ENCODE results near the gene GPR78.
"Not testable (repeated sequence)": the region's sequence is repeated elsewhere in the genome, so short reads cannot be mapped to it uniquely, and the experiment has no call there.

Gene GPR78

DNA sequence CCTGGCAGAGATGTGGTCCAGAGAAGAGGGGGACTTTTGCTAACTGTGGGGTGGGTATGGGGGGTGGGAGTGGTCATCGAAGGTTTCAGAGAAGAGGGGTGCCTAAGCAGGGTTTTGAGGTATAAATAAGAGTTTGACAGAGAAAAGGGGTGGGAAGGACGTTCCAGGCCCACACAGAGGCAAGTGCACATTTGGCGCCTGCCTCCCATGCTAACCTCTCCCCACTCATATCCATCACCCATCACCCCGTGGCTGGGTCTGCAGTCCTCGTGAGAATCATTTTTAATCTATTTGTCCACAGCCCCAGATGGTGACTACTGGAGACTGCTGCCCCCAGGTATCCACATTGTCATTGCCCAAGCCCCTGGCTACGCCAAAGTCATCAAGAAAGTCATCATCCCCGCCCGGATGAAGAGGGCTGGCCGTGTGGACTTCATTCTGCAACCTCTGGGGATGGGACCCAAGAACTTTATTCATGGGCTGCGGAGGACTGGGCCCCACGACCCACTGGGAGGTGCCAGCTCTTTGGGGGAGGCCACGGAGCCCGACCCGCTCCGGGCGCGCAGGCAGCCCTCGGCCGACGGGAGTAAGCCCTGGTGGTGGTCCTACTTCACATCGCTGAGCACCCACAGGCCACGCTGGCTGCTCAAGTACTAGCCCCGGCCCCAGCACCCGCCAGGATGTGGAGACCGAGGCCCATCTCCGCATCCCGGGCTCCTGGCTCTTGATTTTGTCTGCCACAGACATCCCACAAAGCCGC, 38.9 kb downstream of the GPR78 start:
- Mint-ChIP-seq H3K4me1 (peaks cover 9% of the 10 kb centered on the region), H3K27ac (no peak overlapping the region), H3K27me3 (no peaks in the 10 kb centered on the region), H3K9me3 (no peaks in the 10 kb centered on the region), H3K4me3 (no peak overlapping the region)
- DNase-seq (no peak), ATAC-seq (no peak)

DNA sequence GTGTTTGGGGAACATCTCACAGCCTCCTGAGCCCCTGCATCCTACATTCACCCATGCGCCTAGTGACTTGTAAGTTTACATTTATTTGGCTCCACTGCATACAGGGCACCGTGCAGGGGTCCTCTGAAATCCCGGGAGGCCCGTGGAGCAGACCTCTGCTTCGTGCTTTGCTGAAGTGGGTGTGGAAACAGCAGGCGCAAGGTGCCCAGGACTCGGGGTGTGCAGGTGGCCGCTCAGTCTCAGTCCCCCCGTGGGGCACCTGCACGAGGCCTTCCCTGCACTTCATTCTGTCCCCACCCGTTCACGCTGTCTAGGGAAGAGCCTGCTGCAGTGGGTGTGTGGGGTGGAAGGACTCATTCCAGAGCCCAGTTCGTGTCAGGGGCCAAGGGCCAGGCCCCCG, 40.9 kb downstream of the GPR78 start:
- H3K27me3 Mint-ChIP-seq, H3K4me3 Mint-ChIP-seq, H3K9me3 Mint-ChIP-seq, H3K27ac Mint-ChIP-seq, DNase-seq, H3K4me1 Mint-ChIP-seq: not testable (repeated sequence)
- ATAC-seq, result peak; percentile 53

DNA sequence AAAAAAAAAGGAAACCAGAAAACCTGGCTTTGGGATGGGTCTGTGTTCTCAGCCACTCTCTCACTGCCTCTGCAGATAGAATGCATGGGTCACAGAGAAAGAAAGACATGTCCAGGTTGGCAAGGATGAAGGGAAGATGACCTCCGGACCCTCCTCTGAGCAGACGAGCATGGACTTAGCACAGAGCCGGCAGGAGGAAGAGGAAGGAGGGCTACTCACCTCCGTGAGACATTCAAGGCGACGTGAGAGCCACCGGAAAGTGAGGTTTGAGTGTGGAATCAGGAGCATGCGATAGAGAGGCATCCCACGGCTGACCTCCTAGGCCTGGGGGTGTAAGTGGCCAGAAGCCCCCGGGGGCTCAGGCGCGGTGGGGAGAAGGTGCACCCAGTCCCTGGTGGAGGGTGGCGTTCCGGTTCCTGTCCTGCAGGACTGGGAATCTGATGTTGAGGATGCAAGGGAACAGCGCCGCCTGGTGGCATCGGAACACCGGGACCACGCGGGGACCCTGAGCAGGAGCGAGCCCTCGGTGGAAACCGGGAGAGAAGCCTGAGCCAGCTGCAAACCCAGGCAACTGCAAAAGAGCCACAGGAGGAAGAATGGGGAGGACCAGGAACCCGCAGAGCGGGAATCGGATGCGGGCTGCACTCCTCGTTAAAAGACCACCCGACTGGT, 44.5 kb downstream of the GPR78 start:
- not testable (repeated sequence) for H3K4me3 Mint-ChIP-seq, H3K27me3 Mint-ChIP-seq, H3K4me1 Mint-ChIP-seq, H3K27ac Mint-ChIP-seq, DNase-seq, H3K9me3 Mint-ChIP-seq
- peak; percentile 22 for ATAC-seq

DNA sequence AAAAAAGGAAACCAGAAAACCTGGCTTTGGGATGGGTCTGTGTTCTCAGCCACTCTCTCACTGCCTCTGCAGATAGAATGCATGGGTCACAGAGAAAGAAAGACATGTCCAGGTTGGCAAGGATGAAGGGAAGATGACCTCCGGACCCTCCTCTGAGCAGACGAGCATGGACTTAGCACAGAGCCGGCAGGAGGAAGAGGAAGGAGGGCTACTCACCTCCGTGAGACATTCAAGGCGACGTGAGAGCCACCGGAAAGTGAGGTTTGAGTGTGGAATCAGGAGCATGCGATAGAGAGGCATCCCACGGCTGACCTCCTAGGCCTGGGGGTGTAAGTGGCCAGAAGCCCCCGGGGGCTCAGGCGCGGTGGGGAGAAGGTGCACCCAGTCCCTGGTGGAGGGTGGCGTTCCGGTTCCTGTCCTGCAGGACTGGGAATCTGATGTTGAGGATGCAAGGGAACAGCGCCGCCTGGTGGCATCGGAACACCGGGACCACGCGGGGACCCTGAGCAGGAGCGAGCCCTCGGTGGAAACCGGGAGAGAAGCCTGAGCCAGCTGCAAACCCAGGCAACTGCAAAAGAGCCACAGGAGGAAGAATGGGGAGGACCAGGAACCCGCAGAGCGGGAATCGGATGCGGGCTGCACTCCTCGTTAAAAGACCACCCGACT, 50.2 kb downstream of the GPR78 start:
- peak; percentile 30 for ATAC-seq
- H3K4me3 Mint-ChIP-seq, H3K27me3 Mint-ChIP-seq, H3K27ac Mint-ChIP-seq, H3K9me3 Mint-ChIP-seq, H3K4me1 Mint-ChIP-seq, DNase-seq: not testable (repeated sequence)

DNA sequence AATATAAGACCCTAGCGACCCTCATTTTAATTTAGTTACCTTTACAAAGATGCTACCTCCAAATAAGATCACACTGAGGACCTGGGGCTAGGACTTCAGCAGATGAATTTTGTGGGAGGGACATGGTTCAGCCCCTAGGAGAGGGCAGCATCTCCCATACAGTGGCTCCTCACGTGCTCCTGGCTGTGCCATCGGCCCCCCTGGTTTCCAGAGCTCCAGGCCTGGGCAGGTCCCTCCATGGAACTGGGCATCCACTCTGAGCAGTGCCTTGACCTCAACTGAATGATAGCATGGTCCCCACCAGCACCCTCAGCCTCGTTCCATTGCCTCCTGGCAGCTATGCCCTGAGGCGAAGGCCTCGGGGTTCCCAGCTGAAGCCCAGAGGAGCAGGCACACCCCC, 51.7 kb downstream of the GPR78 start:
- DNase-seq, H3K27ac Mint-ChIP-seq, H3K4me1 Mint-ChIP-seq, H3K9me3 Mint-ChIP-seq, H3K27me3 Mint-ChIP-seq, H3K4me3 Mint-ChIP-seq: not testable (repeated sequence)
- ATAC-seq, result peak; percentile 16

DNA sequence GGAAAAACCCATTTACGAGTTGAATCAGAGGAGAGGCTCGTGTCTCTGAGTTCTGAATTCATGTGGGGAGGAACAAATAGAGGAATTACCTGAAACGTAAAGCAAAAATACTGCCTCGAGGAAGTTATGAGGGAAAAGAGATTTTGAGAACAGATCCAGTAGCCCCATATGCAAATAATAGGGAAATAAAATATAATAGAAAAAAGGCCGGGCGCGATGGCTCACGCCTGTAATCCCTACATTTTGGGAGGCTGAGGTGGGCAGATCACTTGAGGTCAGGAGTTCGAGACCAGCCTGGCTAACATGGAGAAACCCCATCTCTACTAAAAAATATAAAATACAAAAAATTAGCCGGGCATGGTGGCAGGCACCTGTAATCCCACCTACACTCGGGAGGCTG, 54.6 kb downstream of the GPR78 start:
- not testable (repeated sequence) for H3K9me3 Mint-ChIP-seq, ATAC-seq, H3K27ac Mint-ChIP-seq, DNase-seq, H3K4me3 Mint-ChIP-seq, H3K4me1 Mint-ChIP-seq
- peaks cover 14% of the 10 kb centered on the region for H3K27me3 Mint-ChIP-seq

DNA sequence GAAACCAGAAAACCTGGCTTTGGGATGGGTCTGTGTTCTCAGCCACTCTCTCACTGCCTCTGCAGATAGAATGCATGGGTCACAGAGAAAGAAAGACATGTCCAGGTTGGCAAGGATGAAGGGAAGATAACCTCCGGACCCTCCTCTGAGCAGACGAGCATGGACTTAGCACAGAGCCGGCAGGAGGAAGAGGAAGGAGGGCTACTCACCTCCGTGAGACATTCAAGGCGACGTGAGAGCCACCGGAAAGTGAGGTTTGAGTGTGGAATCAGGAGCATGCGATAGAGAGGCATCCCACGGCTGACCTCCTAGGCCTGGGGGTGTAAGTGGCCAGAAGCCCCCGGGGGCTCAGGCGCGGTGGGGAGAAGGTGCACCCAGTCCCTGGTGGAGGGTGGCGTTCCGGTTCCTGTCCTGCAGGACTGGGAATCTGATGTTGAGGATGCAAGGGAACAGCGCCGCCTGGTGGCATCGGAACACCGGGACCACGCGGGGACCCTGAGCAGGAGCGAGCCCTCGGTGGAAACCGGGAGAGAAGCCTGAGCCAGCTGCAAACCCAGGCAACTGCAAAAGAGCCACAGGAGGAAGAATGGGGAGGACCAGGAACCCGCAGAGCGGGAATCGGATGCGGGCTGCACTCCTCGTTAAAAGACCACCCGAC, 55.8 kb downstream of the GPR78 start:
- not testable (repeated sequence) for DNase-seq, H3K9me3 Mint-ChIP-seq, H3K4me1 Mint-ChIP-seq, H3K27ac Mint-ChIP-seq, H3K4me3 Mint-ChIP-seq
- H3K27me3 Mint-ChIP-seq, result peaks cover 14% of the 10 kb centered on the region
- peak; percentile 39 for ATAC-seq

Measured in stimulated activated naive CD8-positive, alpha-beta T cell treated with anti-CD3 and anti-CD28 coated beads, Interleukin-15, amount 100 ng/mL, for 72 hours (primary cell).